SU-DHL-6 (cell line): ENCODE results near the gene BNIP1.

Source experiments
- EZH2phosphoT487 ChIP-seq: fragments of 200-600 bp; sonication (generic), shearing (Covaris generic); conservative IDR thresholded peaks from 2 replicates; pipeline ENCODE4 v1.6.1; 2018; ENCODE audit warnings: mild to moderate bottlenecking, antibody characterized with exemption, low read length, moderate library complexity, mixed read lengths
- TF ChIP-seq, protein P1 (sequence below): fragments of 200-600 bp; sonication (generic); IDR thresholded peaks from one replicate; pipeline ENCODE4 v1.5.1; 2017; ENCODE audit warnings: antibody characterized with exemption, mild to moderate bottlenecking, low read length, moderate library complexity; ENCODE audit not compliant: insufficient read depth, poor library complexity, severe bottlenecking

DNA sequence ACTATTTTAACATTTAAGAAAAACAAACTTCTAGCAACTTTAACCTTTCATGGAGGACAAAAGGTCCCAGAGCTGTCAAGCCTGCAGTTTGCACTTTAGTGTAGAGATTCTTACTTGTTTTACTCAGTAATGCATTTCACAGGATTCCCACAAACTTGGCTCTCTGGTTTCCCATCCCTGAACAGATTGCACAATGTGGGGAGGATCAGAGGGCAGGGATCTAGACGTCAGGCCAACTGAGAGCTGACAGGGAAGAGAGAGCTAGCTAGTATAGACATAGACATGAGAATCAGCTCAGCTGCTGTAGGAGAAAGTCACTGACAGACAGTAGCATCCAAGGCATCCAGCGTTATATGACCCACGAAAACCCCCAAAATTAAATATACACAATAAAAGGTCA is 20.9 kb upstream of the BNIP1 start:
- TF ChIP-seq, protein P1, sequence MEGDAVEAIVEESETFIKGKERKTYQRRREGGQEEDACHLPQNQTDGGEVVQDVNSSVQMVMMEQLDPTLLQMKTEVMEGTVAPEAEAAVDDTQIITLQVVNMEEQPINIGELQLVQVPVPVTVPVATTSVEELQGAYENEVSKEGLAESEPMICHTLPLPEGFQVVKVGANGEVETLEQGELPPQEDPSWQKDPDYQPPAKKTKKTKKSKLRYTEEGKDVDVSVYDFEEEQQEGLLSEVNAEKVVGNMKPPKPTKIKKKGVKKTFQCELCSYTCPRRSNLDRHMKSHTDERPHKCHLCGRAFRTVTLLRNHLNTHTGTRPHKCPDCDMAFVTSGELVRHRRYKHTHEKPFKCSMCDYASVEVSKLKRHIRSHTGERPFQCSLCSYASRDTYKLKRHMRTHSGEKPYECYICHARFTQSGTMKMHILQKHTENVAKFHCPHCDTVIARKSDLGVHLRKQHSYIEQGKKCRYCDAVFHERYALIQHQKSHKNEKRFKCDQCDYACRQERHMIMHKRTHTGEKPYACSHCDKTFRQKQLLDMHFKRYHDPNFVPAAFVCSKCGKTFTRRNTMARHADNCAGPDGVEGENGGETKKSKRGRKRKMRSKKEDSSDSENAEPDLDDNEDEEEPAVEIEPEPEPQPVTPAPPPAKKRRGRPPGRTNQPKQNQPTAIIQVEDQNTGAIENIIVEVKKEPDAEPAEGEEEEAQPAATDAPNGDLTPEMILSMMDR = no peak
- TF ChIP-seq EZH2phosphoT487 = no peak
